ENCODE measurements around the gene PACC1. TPM values are rescaled to one million over a fixed set of nuclear protein-coding genes. Genes with fewer than 3 reads are reported as not detected.
A peak's percentile ranks its signal among the peaks of the same experiment; 100 is the strongest.

Gene PACC1
- total RNA-seq, 2 experiments from 2014 or later, result 11.1 to 11.7 TPM

DNA sequence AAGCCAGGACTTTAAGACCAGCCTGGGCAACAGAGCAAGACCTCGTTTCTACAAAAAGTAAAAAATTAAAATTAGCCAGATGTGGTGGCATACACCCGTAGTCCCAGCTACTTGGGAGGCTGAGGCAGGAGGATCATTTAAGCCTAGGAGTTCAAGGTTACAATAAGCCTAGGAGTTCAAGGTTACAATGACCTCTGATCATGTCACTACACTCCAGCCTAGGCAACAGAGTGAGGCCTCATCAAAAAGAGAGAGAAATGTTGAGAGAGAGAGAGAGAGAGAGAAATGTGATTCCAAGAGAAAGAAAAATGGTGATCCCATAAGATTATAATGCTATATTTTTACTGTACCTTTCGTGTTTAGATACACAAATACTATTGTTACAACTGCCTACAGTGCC, 60.2 kb downstream of the PACC1 start:
- H3K27ac Mint-ChIP-seq, result no peak overlapping the region
- DNase-seq (no peak), ATAC-seq (no peak)
- TF ChIP-seq, protein P1, sequence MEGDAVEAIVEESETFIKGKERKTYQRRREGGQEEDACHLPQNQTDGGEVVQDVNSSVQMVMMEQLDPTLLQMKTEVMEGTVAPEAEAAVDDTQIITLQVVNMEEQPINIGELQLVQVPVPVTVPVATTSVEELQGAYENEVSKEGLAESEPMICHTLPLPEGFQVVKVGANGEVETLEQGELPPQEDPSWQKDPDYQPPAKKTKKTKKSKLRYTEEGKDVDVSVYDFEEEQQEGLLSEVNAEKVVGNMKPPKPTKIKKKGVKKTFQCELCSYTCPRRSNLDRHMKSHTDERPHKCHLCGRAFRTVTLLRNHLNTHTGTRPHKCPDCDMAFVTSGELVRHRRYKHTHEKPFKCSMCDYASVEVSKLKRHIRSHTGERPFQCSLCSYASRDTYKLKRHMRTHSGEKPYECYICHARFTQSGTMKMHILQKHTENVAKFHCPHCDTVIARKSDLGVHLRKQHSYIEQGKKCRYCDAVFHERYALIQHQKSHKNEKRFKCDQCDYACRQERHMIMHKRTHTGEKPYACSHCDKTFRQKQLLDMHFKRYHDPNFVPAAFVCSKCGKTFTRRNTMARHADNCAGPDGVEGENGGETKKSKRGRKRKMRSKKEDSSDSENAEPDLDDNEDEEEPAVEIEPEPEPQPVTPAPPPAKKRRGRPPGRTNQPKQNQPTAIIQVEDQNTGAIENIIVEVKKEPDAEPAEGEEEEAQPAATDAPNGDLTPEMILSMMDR (IDR thresholded peaks at IDR 0.05), result no peak
- H3K36me3 Mint-ChIP-seq (ENCODE audit: low read depth), result peaks cover 28% of the 10 kb centered on the region
- H3K4me3 Mint-ChIP-seq, result no peak overlapping the region
- CTCF ChIA-PET, result no interaction called here
- intact Hi-C loops (cut with micrococcal nuclease), result no loop called here
- peaks cover 2% of the 10 kb centered on the region for H3K4me1 Mint-ChIP-seq (ENCODE audit: low read depth)
- no peaks in the 10 kb centered on the region for H3K27me3 Mint-ChIP-seq
- POLR2A ChIA-PET, result no interaction called here
- no peaks in the 10 kb centered on the region for H3K9me3 Mint-ChIP-seq

DNA sequence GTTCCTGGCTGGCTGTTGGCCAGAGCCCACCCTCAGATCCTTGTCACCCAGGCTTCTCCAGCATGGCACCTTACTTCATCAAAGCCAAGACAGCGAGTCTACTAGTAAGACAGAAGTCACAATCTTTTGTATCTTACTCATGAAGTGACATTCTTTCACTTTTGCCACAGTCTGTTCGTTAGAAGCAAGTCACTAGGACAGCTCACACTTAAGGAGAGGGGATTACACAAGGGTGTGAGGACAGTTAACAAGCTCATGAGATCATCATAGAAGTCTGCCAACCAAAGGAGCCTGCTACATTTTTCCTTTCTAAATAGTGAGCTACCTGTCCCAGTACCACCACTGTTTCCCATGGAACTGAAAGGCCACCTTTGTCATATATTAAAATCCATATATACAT, 61.5 kb downstream of the PACC1 start:
- Mint-ChIP-seq H3K9me3 (no peaks in the 10 kb centered on the region), H3K4me3 (no peak overlapping the region), H3K27ac (peak overlapping the region; percentile 62), H3K36me3 (ENCODE audit: low read depth) (peaks cover 24% of the 10 kb centered on the region), H3K4me1 (ENCODE audit: low read depth) (peaks cover 2% of the 10 kb centered on the region), H3K27me3 (no peaks in the 10 kb centered on the region)
- intact Hi-C loops (cut with micrococcal nuclease), result no loop called here
- ChIA-PET POLR2A (interaction anchor here (0.6 kb wide), 1 partner anchor 828 kb away, joined by 3 read pairs; no protein-coding TSS in a partner anchor), CTCF (interaction anchor here (0.7 to 1.6 kb wide), 2 partner anchors 9 to 103 kb away, joined by 5 read pairs; no protein-coding TSS in a partner anchor)
- DNase-seq, result no peak
- TF ChIP-seq, protein P1 (IDR thresholded peaks at IDR 0.05), result no peak
- no peak for ATAC-seq

DNA sequence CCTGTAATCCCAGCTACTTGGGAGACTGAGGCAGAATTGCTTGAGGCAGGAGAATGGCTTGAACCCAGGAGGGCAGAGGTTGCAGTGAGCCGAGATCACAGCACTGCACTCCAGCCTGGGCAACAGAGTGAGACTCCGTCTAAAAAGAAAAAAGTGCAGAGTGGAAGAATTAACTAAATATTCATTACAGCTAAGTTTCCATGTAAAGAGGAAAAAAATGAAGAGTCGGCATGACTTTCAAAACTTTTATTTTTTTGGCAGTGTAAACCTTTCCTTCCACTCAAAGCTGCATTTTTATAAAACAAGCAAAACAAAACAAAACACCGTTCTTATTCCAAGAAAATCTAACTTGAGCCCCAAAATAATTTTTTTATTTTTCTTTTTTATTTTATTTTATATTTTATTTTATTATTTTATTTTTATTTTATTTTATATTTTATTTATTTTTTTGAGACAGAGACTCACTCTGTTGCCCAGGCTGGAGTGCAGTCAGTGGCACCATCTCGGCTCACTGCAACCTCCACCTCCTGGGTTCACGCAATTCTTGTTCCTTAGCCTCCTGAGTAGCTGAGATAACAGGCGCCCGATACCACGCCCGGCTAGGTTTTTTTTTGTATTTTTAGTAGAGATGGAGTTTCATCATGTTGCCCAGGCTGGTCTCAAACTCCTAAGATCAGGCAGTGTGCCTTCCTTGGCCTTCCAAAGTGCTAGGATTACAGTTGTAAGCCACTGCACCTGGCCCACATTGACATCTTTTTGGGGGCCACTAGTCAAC, 62.9 kb downstream of the PACC1 start:
- Mint-ChIP-seq H3K27me3 (no peaks in the 10 kb centered on the region), H3K4me3 (no peak overlapping the region), H3K36me3 (ENCODE audit: low read depth) (peaks cover 20% of the 10 kb centered on the region), H3K4me1 (ENCODE audit: low read depth) (peaks cover 2% of the 10 kb centered on the region), H3K9me3 (no peaks in the 10 kb centered on the region), H3K27ac (no peak overlapping the region)
- ChIA-PET CTCF (interaction anchor here (1.4 to 1.8 kb wide), 2 partner anchors 316 to 654 kb away, joined by 3 to 4 read pairs; partner anchors contain the start of genes DTL and INTS7), POLR2A (no interaction called here)
- intact Hi-C loops (cut with micrococcal nuclease), result no loop called here
- ATAC-seq, result no peak
- TF ChIP-seq, protein P1 (IDR thresholded peaks at IDR 0.05), result no peak
- no peak for DNase-seq

DNA sequence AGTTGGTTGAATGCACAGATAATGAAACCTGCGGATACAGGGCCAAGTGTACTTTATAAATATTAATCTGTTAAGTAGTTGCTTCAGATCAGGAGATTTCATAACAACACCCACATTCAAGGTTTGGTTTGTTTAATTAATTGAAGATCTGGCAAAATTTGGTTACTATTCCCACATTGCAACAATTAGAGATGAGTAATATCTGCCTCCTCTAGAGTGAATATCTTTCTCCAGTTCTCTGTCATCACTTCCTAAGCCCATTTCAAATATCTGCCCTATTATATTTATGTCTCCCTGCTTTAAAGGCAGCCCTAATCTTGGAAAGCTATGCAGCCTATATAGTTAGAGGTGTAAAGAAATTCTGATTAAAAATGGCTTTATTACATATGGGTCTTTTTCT, 68.1 kb downstream of the PACC1 start:
- CTCF ChIA-PET, result interaction anchor here (1.7 to 4.3 kb wide), 2 partner anchors 20 to 109 kb away, joined by 5 to 17 read pairs; no protein-coding TSS in a partner anchor
- DNase-seq, result no peak
- H3K4me3 Mint-ChIP-seq, result no peak overlapping the region
- H3K9me3 Mint-ChIP-seq, result no peaks in the 10 kb centered on the region
- TF ChIP-seq, protein P1 (IDR thresholded peaks at IDR 0.05), result no peak
- peaks cover 15% of the 10 kb centered on the region for H3K36me3 Mint-ChIP-seq (ENCODE audit: low read depth)
- H3K27me3 Mint-ChIP-seq, result no peaks in the 10 kb centered on the region
- POLR2A ChIA-PET, result no interaction called here
- no peaks in the 10 kb centered on the region for H3K4me1 Mint-ChIP-seq (ENCODE audit: low read depth)
- ATAC-seq, result no peak
- H3K27ac Mint-ChIP-seq, result no peak overlapping the region
- intact Hi-C loops (cut with micrococcal nuclease), result no loop called here

DNA sequence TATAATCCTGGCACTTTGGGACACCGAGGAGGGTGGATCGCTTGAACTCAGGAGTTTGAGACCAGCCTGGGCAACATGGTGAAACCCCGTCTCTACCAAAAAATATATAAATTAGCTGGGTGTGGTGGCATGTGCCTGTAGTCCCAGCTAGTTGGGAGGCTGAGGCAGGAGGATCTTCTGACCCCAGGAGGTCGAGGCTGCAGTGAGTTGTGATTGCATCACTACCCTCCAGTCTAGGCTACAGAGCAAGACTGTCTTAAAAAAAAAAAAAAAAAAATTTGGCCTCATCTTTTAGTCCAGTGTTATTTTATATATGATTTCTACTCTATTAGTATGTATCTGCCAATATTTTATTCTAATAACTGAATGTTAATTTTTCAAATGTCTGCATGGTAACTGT, 69.8 kb downstream of the PACC1 start:
- ChIA-PET POLR2A (no interaction called here), CTCF (interaction anchor here (1.3 to 4.3 kb wide), 4 partner anchors 23 to 281 kb away, joined by 4 to 17 read pairs (median 5); no protein-coding TSS in a partner anchor)
- Mint-ChIP-seq H3K27me3 (no peaks in the 10 kb centered on the region), H3K27ac (no peak overlapping the region), H3K4me3 (no peak overlapping the region), H3K36me3 (ENCODE audit: low read depth) (peaks cover 13% of the 10 kb centered on the region), H3K4me1 (ENCODE audit: low read depth) (peaks cover 4% of the 10 kb centered on the region), H3K9me3 (no peaks in the 10 kb centered on the region)
- TF ChIP-seq, protein P1 (IDR thresholded peaks at IDR 0.05), result no peak
- ATAC-seq, result no peak
- DNase-seq, result no peak
- intact Hi-C loops (cut with micrococcal nuclease), result no loop called here
